HG03135 (cell line): ENCODE results near the gene DNAJC21.

Experiments
- ATAC-seq: cut with Tn5 transposase; IDR thresholded peaks from one replicate; pipeline ENCODE4 v1.9.1; 2021; ENCODE audit warnings: mild to moderate bottlenecking, moderate library complexity; ENCODE audit not compliant: unreplicated experiment

Gene DNAJC21

GRCh38 chr5:34929134-34929719, at the start of gene DNAJC21:
Gene DNAJC21, plus strand, starts transcription at chr5:34929559. Its CDS starts 261 bp downstream, at chr5:34929820.
- ATAC-seq, result peak; percentile 88

- no peak for ATAC-seq
Observed at GRCh38 chr5:34881246-34881645, 48.1 kb upstream of the DNAJC21 start.

- no peak for ATAC-seq
Observed at GRCh38 chr5:34886392-34887119, 42.8 kb upstream of the DNAJC21 start.

GRCh38 chr5:34889394-34889793, 40.0 kb upstream of the DNAJC21 start:
- ATAC-seq, result no peak

GRCh38 chr5:34891981-34892380, 37.4 kb upstream of the DNAJC21 start:
- no peak for ATAC-seq

- ATAC-seq, result no peak
Observed at GRCh38 chr5:34892414-34892813, 36.9 kb upstream of the DNAJC21 start.

GRCh38 chr5:34894716-34895115, 34.6 kb upstream of the DNAJC21 start:
- no peak for ATAC-seq

GRCh38 chr5:34895641-34896419, 33.5 kb upstream of the DNAJC21 start:
- ATAC-seq, result no peak

GRCh38 chr5:34897646-34898045, 31.7 kb upstream of the DNAJC21 start:
- ATAC-seq, result no peak

GRCh38 chr5:34898258-34898895, 31.0 kb upstream of the DNAJC21 start:
- peak; percentile 83 for ATAC-seq

- ATAC-seq, result no peak
Observed at GRCh38 chr5:34899066-34899465, 30.3 kb upstream of the DNAJC21 start.

- ATAC-seq, result no peak
Observed at GRCh38 chr5:34900652-34901051, 28.7 kb upstream of the DNAJC21 start.

GRCh38 chr5:34903260-34903659, 26.1 kb upstream of the DNAJC21 start:
- ATAC-seq, result no peak

- ATAC-seq, result no peak
Observed at GRCh38 chr5:34905564-34905963, 23.8 kb upstream of the DNAJC21 start.

GRCh38 chr5:34913072-34913471, 16.3 kb upstream of the DNAJC21 start:
- no peak for ATAC-seq

GRCh38 chr5:34914671-34915138, 14.7 kb upstream of the DNAJC21 start:
- ATAC-seq, result peak; percentile 23

- ATAC-seq, result peak; percentile 98
Observed at GRCh38 chr5:34915139-34915855, 14.1 kb upstream of the DNAJC21 start, which contains the start of the genes BRIX1 and RAD1. Gene BRIX1, plus strand, starts transcription at chr5:34915711. Its CDS starts 28 bp downstream, at chr5:34915739. Gene RAD1, minus strand, starts transcription at chr5:34915504. Its CDS starts 612 bp downstream, at chr5:34914892.

- peak; percentile 22 for ATAC-seq
Observed at GRCh38 chr5:34915856-34916192, 13.5 kb upstream of the DNAJC21 start.

- no peak for ATAC-seq
Observed at GRCh38 chr5:34916518-34916917, 12.8 kb upstream of the DNAJC21 start.

GRCh38 chr5:34918025-34918424, 11.3 kb upstream of the DNAJC21 start:
- ATAC-seq, result no peak
